Measurements from ENCODE around the gene TYMS. TPM values are rescaled to one million over a fixed set of nuclear protein-coding genes. Genes with fewer than 3 reads are reported as not detected.

Gene TYMS
- 6.0 TPM for total RNA-seq
- polyA plus RNA-seq (ENCODE audit: insufficient read depth, low read depth, low replicate concordance): 10.2 TPM
- long read RNA-seq, donor 1, transcript TYMS-203 (7 exons, 1,662 nt): major isoform, 39 of 238 reads
- long read RNA-seq, donor 1, partial matches to known transcripts: 189 of 238 reads
- long read RNA-seq, donor 1, other reads (novel, unspliced or antisense): 9 of 238 reads
- long read RNA-seq, donor 2, transcript TYMS-203 (7 exons, 1,662 nt): major isoform, 36 of 58 reads
- long read RNA-seq, donor 2, partial matches to known transcripts: 16 of 58 reads
- long read RNA-seq, donor 2, other reads (novel, unspliced or antisense): 5 of 58 reads
- long read RNA-seq, donor 3, transcript TYMS-203 (7 exons, 1,662 nt): major isoform, 21 of 73 reads
- long read RNA-seq, donor 3, partial matches to known transcripts: 52 of 73 reads
- long read RNA-seq, donor 3, other reads (novel, unspliced or antisense): 0 of 73 reads
- long read RNA-seq, donor 4, transcript TYMS-203 (7 exons, 1,662 nt): major isoform, 21 of 34 reads
- long read RNA-seq, donor 4, partial matches to known transcripts: 12 of 34 reads
- long read RNA-seq, donor 4, other reads (novel, unspliced or antisense): 0 of 34 reads
- long read RNA-seq, donor 5, transcript TYMS-203 (7 exons, 1,662 nt): major isoform, 6 of 6 reads
- long read RNA-seq, donor 5, partial matches to known transcripts: 0 of 6 reads
- long read RNA-seq, donor 5, other reads (novel, unspliced or antisense): 0 of 6 reads
- long read RNA-seq, donor 6, transcript TYMS-203 (7 exons, 1,662 nt): major isoform, 12 of 41 reads
- long read RNA-seq, donor 6, partial matches to known transcripts: 16 of 41 reads
- long read RNA-seq, donor 6, other reads (novel, unspliced or antisense): 12 of 41 reads
- long read RNA-seq, donor 7, transcript TYMS-203 (7 exons, 1,662 nt): major isoform, 5 of 7 reads
- long read RNA-seq, donor 7, partial matches to known transcripts: 1 of 7 reads
- long read RNA-seq, donor 7, other reads (novel, unspliced or antisense): 1 of 7 reads
- long read RNA-seq, donor 8, transcript TYMS-203 (7 exons, 1,662 nt): major isoform, 37 of 189 reads
- long read RNA-seq, donor 8, partial matches to known transcripts: 151 of 189 reads
- long read RNA-seq, donor 8, other reads (novel, unspliced or antisense): 0 of 189 reads
- long read RNA-seq, donor 9, transcript TYMS-203 (7 exons, 1,662 nt): major isoform, 20 of 20 reads
- long read RNA-seq, donor 9, partial matches to known transcripts: 0 of 20 reads
- long read RNA-seq, donor 9, other reads (novel, unspliced or antisense): 0 of 20 reads
- long read RNA-seq, donor 10, transcript TYMS-203 (7 exons, 1,662 nt): major isoform, 21 of 74 reads
- long read RNA-seq, donor 10, partial matches to known transcripts: 52 of 74 reads
- long read RNA-seq, donor 10, other reads (novel, unspliced or antisense): 0 of 74 reads

GRCh38 chr18:657311-658000 is at the start of gene TYMS:
Gene TYMS, plus strand, starts transcription at chr18:657653. Its CDS starts 90 bp downstream, at chr18:657743.
- intact Hi-C loops (cut with DNase I): no loop called here
- peak within 1 kb of the TSS in 2 of 3 donors; percentile 55 to 79 for H3K9ac ChIP-seq (ENCODE audit: low read length in 3 of 3)
- peaks cover 0 to 4% (median 0%) of the 10 kb centered on the region in 3 donors for H3K9me3 ChIP-seq (ENCODE audit: control insufficient read depth in 2 of 3, insufficient read depth in 1 of 3, low read length in 3 of 3)
- FAIRE-seq (no peak), DNase-seq (peak; percentile 74 to 91 (median 89))
- peak within 1 kb of the TSS; percentile 72 to 86 (median 81) for H3K4me3 ChIP-seq (ENCODE audit: low read length in 3 of 3)
- H3K27ac ChIP-seq (ENCODE audit: low read depth in 2 of 2, low read length in 2 of 2): peak within 1 kb of the TSS; percentile 14 to 67
- peaks cover 0 to 3% (median 0%) of the 10 kb centered on the region in 3 donors for H3K4me1 ChIP-seq (ENCODE audit: control insufficient read depth in 2 of 3, insufficient read depth in 2 of 3, low read depth in 1 of 3, low read length in 3 of 3)
- no peaks in the 10 kb centered on the region for H3K36me3 ChIP-seq (ENCODE audit: control insufficient read depth in 2 of 3, insufficient read depth in 3 of 3, low read length in 3 of 3)
- no peaks in the 10 kb centered on the region for H3K27me3 ChIP-seq (ENCODE audit: control insufficient read depth, insufficient read depth, low read length)
- no peak for TF ChIP-seq CTCF (IDR thresholded peaks at IDR 0.05; ENCODE audit: borderline replicate concordance, extremely low read depth, insufficient read depth)

GRCh38 chr18:607930-608329 is 49.5 kb upstream of the TYMS start:
- FAIRE-seq: no peak
- no peaks in the 10 kb centered on the region for H3K27me3 ChIP-seq (ENCODE audit: control insufficient read depth, insufficient read depth, low read length)
- H3K4me1 ChIP-seq (ENCODE audit: control insufficient read depth in 2 of 3, insufficient read depth in 2 of 3, low read depth in 1 of 3, low read length in 3 of 3): no peaks in the 10 kb centered on the region
- H3K36me3 ChIP-seq (ENCODE audit: control insufficient read depth in 2 of 3, insufficient read depth in 3 of 3, low read length in 3 of 3): no peaks in the 10 kb centered on the region
- intact Hi-C loops (cut with DNase I): no loop called here
- DNase-seq: no peak
- no peak overlapping the region for H3K4me3 ChIP-seq (ENCODE audit: low read length in 3 of 3)
- TF ChIP-seq CTCF (IDR thresholded peaks at IDR 0.05; ENCODE audit: borderline replicate concordance, extremely low read depth, insufficient read depth): no peak
- no peaks in the 10 kb centered on the region for H3K9me3 ChIP-seq (ENCODE audit: control insufficient read depth in 2 of 3, insufficient read depth in 1 of 3, low read length in 3 of 3)
- no peak overlapping the region for H3K27ac ChIP-seq (ENCODE audit: low read depth in 2 of 2, low read length in 2 of 2)
- H3K9ac ChIP-seq (ENCODE audit: low read length in 3 of 3): no peak overlapping the region

Measured in kidney (tissue), 22 donors.